Measurements from ENCODE around the gene PTPN23. TPM values are rescaled to one million over a fixed set of nuclear protein-coding genes. Genes with fewer than 3 reads are reported as not detected.
A peak's percentile ranks its signal among the peaks of the same experiment; 100 is the strongest.

The PTPN23 gene
- total and polyA plus RNA-seq, 9 of the 15 experiments (the other 6 are each of a cell fraction or from before 2014, with no cell fraction given): 0.41 to 58.7 (median 7.2) TPM

GRCh38 chr3:47347217-47347801 is 33.5 kb upstream of the PTPN23 start (continued):
- TF ChIP-seq CBX3 (IDR thresholded peaks at IDR 0.05; ENCODE audit: borderline replicate concordance in 1 of 2, low read length in 2 of 2) (no peak), ZNF277 (CRISPR knock-in tag; IDR thresholded peaks at IDR 0.05; ENCODE audit: borderline replicate concordance) (no peak), ARID2 (IDR thresholded peaks at IDR 0.05) (no peak), GTF2E2 (tag; IDR thresholded peaks at IDR 0.05) (no peak), SNAPC5 (CRISPR knock-in tag; IDR thresholded peaks at IDR 0.05) (no peak), ZZZ3 (IDR thresholded peaks at IDR 0.05) (no peak), ZBTB8A (IDR thresholded peaks at IDR 0.05; ENCODE audit: partially characterized antibody) (no peak), USF2 (CRISPR knock-in tag; IDR thresholded peaks at IDR 0.05) (no peak), ZBTB17 (CRISPR knock-in tag; IDR thresholded peaks at IDR 0.05) (peak; percentile 43; the same call in 1 of the 2 replicates), ZNF696 (CRISPR knock-in tag; conservative IDR thresholded peaks at IDR 0.05) (no peak), HNRNPL (IDR thresholded peaks at IDR 0.05; ENCODE audit: low read depth, low read length) (no peak), ZNF778 (CRISPR knock-in tag; IDR thresholded peaks at IDR 0.05) (no peak), CCAR2 (IDR thresholded peaks at IDR 0.05; ENCODE audit: low read depth, low read length) (no peak), NFIX (CRISPR knock-in tag; IDR thresholded peaks at IDR 0.05; ENCODE audit: low read depth) (no peak), XRCC3 (IDR thresholded peaks at IDR 0.05) (no peak), ZNF224 (CRISPR knock-in tag; IDR thresholded peaks at IDR 0.05) (no peak)
- TF ChIP-seq, protein P1, sequence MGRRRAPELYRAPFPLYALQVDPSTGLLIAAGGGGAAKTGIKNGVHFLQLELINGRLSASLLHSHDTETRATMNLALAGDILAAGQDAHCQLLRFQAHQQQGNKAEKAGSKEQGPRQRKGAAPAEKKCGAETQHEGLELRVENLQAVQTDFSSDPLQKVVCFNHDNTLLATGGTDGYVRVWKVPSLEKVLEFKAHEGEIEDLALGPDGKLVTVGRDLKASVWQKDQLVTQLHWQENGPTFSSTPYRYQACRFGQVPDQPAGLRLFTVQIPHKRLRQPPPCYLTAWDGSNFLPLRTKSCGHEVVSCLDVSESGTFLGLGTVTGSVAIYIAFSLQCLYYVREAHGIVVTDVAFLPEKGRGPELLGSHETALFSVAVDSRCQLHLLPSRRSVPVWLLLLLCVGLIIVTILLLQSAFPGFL (CRISPR knock-in tag; IDR thresholded peaks at IDR 0.05): no peak
- TF ChIP-seq, protein P2, sequence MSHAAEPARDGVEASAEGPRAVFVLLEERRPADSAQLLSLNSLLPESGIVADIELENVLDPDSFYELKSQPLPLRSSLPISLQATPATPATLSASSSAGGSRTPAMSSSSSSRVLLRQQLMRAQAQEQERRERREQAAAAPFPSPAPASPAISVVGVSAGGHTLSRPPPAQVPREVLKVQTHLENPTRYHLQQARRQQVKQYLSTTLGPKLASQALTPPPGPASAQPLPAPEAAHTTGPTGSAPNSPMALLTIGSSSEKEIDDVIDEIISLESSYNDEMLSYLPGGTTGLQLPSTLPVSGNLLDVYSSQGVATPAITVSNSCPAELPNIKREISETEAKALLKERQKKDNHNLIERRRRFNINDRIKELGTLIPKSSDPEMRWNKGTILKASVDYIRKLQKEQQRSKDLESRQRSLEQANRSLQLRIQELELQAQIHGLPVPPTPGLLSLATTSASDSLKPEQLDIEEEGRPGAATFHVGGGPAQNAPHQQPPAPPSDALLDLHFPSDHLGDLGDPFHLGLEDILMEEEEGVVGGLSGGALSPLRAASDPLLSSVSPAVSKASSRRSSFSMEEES (CRISPR knock-in tag; IDR thresholded peaks at IDR 0.05): no peak
- TF ChIP-seq, protein P3, sequence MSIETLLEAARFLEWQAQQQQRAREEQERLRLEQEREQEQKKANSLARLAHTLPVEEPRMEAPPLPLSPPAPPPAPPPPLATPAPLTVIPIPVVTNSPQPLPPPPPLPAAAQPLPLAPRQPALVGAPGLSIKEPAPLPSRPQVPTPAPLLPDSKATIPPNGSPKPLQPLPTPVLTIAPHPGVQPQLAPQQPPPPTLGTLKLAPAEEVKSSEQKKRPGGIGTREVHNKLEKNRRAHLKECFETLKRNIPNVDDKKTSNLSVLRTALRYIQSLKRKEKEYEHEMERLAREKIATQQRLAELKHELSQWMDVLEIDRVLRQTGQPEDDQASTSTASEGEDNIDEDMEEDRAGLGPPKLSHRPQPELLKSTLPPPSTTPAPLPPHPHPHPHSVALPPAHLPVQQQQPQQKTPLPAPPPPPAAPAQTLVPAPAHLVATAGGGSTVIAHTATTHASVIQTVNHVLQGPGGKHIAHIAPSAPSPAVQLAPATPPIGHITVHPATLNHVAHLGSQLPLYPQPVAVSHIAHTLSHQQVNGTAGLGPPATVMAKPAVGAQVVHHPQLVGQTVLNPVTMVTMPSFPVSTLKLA (conservative IDR thresholded peaks at IDR 0.05): peak in 1 of 2 experiments; percentile 44; a peak in 1 of 4 replicates
- TF ChIP-seq, protein P4, sequence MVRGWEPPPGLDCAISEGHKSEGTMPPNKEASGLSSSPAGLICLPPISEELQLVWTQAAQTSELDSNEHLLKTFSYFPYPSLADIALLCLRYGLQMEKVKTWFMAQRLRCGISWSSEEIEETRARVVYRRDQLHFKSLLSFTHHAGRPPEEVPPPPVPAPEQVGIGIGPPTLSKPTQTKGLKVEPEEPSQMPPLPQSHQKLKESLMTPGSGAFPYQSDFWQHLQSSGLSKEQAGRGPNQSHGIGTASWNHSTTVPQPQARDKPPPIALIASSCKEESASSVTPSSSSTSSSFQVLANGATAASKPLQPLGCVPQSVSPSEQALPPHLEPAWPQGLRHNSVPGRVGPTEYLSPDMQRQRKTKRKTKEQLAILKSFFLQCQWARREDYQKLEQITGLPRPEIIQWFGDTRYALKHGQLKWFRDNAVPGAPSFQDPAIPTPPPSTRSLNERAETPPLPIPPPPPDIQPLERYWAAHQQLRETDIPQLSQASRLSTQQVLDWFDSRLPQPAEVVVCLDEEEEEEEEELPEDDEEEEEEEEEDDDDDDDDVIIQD (CRISPR knock-in tag; IDR thresholded peaks at IDR 0.05): no peak
